GM19193 (cell line): Measurements from ENCODE around the gene CAMKMT.

Experiments
- POLR2A ChIP-seq: IDR thresholded peaks from 4 replicates; pipeline ENCODE4 v1.6.1; 2011; ENCODE audit not compliant: insufficient read depth, insufficient read length; ENCODE audit errors: extremely low read depth

CAMKMT gene

GRCh38 chr2:44768438-44769236 is 406.9 kb downstream of the CAMKMT start:
- no peak for TF ChIP-seq POLR2A

DNA sequence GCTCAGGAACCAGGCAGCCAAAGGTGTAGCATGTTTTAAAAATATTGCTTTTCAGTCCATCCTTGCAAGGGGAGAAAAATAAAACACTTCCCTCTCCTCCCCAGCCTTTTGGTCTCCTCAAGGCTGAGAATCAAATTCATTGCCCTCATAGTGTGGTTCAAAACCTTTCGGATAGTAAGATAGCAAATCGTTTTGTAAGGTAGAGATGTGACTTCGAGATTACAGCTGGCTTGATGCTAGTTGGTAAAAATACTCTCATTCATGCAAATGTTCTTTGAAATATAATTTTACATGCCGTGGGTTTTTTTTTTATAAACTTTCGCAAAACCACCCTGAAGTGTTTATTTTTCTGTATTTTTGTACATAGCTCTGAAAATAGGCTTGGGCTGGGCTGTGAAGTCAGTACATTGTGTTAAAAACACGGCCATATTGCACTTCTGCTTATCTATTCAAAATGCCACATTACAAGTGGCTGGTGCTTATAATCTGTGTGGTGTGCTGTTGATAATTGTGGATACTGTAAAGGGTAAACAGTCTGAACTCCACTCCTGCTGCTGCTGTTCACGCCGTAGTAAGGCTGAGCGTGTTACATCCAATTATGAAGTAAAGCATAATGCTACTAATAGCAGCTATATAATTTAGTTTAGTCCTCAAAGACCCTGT is 407.7 kb downstream of the CAMKMT start:
- TF ChIP-seq POLR2A = no peak

DNA sequence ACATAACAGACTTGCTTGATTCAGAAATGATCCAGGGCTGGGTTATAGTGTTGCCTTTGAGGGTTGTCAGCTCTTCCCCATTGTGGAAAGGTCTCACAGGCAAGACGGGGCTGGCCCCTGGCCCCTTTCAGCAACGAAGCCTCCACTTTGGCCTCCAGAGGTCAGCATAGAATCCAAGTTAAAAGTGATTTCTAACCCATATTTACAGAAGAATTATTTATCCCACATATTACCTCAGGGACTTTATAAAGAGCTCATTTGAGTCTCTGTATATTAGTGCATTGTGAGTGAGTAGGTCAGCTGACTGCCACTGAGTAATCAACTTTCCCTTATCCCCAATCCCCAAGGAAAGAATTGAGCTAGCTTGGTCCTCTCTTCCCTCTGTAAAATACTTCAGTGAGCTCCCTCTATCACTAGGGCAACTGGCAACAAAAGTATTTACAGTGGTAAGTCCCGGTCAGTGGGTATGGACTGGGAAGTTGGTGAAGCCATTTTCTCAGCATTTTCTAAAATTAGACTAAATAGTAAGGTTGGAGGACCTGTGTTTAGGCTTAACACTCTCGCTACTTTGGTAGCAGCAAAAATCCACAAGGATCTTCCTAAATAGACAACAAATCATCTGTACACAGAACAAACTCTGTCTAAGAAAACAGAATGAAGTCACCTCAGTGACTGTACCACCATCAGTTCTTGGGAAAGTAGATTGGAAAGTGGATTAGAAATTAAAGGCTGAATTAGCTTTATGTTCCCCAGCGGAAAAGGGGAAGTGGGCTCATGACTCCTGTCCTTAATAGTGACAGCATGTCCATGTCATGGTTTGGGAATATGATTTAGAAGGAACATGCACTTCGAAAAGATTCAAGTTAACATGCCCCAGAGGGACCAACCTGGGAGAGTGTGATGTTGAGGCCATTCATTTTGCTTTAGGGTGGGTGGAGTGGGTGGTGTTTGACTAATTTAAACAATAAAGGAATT is 408.8 kb downstream of the CAMKMT start:
- no peak for TF ChIP-seq POLR2A

DNA sequence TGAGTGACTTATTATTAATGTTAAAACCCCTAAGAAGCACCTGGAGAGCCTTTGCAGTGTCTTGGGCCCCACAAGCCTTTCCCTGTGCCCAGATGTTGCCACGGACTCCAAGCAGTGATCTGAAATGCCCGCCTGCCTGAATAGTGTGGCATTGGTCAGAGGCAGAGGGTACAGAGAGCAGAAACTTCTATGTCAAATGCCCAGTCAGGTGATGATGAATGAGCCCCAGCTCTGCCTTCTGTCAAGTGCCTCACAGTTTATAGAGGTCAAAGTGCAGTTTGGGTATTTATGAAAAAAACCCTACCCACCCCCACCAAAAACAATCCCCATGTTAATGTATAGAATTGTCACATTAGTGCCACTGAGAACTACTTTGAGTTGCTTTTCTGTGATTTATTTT is 409.8 kb downstream of the CAMKMT start:
- TF ChIP-seq POLR2A = no peak

- no peak for TF ChIP-seq POLR2A
Observed at GRCh38 chr2:44772131-44772530, 410.4 kb downstream of the CAMKMT start.

DNA sequence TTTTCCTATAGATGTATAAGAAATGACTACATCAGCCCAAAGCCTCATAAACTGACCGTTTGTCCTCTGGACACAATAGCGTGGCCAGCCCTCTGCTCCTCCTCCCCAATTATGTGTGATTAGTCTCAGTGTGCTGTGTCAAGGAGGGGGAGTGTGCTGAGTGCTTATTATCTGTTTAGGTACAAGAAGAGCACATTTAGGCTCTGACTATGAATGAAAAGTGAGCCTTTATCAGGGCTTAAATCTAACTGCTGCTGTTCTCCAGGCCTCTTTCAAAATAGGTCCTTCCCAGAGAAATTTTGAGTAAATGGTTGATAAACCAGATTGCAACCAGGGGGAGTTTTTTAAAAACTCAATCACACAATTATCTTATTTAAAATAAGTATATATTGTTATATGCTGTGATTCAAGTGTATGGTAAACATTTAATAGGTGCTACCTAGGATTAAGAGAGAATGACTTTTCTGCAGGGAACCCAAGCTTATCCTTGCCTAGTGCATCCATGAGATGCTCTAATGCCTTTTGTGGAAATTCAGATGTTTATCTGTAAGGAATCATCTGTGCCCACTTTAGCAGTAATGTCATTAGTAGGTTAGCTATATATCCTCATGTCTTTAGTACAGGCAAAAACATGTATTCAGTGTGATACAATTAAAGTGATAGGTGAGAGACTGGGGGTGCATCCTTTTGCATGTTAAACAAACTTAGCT is 411.1 kb downstream of the CAMKMT start:
- TF ChIP-seq POLR2A = no peak

DNA sequence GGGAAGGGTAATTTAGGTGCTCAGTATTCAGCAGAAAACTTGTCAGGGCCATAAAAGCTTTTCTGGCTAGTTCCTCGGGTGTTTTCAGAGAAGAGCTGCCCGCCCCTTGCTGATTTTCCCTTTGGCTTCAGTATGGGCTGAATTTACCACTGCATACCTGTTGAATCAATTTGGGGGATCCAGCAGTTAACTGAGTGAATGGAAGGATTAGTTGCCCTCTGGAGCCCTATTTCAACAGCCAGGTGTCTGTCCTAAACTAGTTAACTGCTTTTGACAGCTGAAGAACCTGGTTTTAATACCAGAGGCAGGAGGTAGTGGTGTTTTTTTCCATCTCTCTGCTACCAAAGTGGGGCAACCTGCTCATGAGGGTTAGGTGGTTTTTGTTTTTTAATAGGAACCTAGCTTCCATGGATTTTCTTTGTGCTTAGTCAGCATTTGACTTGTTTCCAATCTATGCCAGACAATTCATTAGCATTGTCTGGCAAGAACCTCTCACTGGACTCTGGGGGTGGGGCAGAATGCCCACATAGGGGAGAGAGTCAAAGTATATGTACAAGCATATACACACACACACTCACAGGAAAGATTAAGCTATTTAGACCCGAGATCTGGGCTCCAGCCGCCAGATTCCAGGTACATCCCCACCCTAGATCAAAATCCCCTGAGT is 413.2 kb downstream of the CAMKMT start:
- TF ChIP-seq POLR2A = no peak

- TF ChIP-seq POLR2A = no peak
Observed at GRCh38 chr2:44777036-44777435, 415.3 kb downstream of the CAMKMT start.

GRCh38 chr2:44777537-44777936 is 415.8 kb downstream of the CAMKMT start:
- TF ChIP-seq POLR2A = no peak

- TF ChIP-seq POLR2A = no peak
Observed at GRCh38 chr2:44778221-44778654, 416.5 kb downstream of the CAMKMT start.

- TF ChIP-seq POLR2A = peak; percentile 33
Observed at GRCh38 chr2:44778671-44779476, 417.1 kb downstream of the CAMKMT start.

DNA sequence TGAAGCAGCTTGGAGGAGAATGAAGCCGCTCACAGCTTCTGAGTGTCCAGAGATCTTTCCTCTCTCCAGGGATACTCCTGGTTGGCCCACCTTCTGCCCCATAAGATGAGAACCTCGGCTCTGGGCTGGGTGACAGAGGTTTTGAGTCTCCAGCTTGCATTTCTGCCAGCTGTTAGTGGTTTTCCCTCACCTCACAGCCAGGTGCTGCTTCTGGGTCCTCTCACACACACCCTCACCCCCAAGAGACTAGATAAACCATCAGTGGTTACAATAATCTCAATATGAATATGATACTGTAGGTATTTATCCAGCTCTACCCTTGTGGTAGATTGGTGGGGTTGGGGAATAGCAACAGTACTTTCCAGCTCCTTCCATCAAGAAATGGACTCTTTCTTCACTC is 418.0 kb downstream of the CAMKMT start:
- no peak for TF ChIP-seq POLR2A

- no peak for TF ChIP-seq POLR2A
Observed at GRCh38 chr2:44780406-44780805, 418.7 kb downstream of the CAMKMT start.
